Islet precursor cell (in vitro differentiated cells): ENCODE data around the gene VTCN1.

Source experiments
- DNase-seq: peaks from one replicate; pipeline ENCODE4 v3.0.0-alpha.2; 2018

VTCN1 gene

GRCh38 chr1:117205368-117205767, 5.4 kb downstream of the VTCN1 start:
- DNase-seq, result peak; percentile 73

- DNase-seq, result peak; percentile 77
Observed at GRCh38 chr1:117201808-117202207, 8.9 kb downstream of the VTCN1 start.

- no peak for DNase-seq
Observed at GRCh38 chr1:117198097-117198496, 12.6 kb downstream of the VTCN1 start.

GRCh38 chr1:117189726-117190125, 21.0 kb downstream of the VTCN1 start:
- DNase-seq, result no peak

GRCh38 chr1:117188816-117189437, 21.8 kb downstream of the VTCN1 start:
- no peak for DNase-seq

- no peak for DNase-seq
Observed at GRCh38 chr1:117188170-117188815, 22.4 kb downstream of the VTCN1 start.

- no peak for DNase-seq
Observed at GRCh38 chr1:117183112-117183511, 27.6 kb downstream of the VTCN1 start.

GRCh38 chr1:117182319-117182718, 28.4 kb downstream of the VTCN1 start:
- no peak for DNase-seq

- DNase-seq, result peak; percentile 92
Observed at GRCh38 chr1:117181630-117182041, 29.1 kb downstream of the VTCN1 start.

- DNase-seq, result peak; percentile 60
Observed at GRCh38 chr1:117180147-117180967, 30.4 kb downstream of the VTCN1 start.

GRCh38 chr1:117179471-117179870, 31.3 kb downstream of the VTCN1 start:
- DNase-seq, result no peak

- DNase-seq, result peak; percentile 56
Observed at GRCh38 chr1:117178756-117179155, 32.0 kb downstream of the VTCN1 start.

- DNase-seq, result no peak
Observed at GRCh38 chr1:117177376-117177775, 33.4 kb downstream of the VTCN1 start.

GRCh38 chr1:117176579-117176978, 34.1 kb downstream of the VTCN1 start:
- DNase-seq, result no peak

GRCh38 chr1:117174851-117175250, 35.9 kb downstream of the VTCN1 start:
- DNase-seq, result peak; percentile 69

GRCh38 chr1:117173691-117174090, 37.0 kb downstream of the VTCN1 start:
- no peak for DNase-seq

GRCh38 chr1:117173006-117173405, 37.7 kb downstream of the VTCN1 start:
- no peak for DNase-seq

- DNase-seq, result peak; percentile 75
Observed at GRCh38 chr1:117171900-117172511, 38.7 kb downstream of the VTCN1 start.

- DNase-seq, result no peak
Observed at GRCh38 chr1:117169871-117170596, 40.7 kb downstream of the VTCN1 start.

GRCh38 chr1:117167402-117167801, 43.3 kb downstream of the VTCN1 start:
- no peak for DNase-seq

- no peak for DNase-seq
Observed at GRCh38 chr1:117166076-117166475, 44.7 kb downstream of the VTCN1 start.

- DNase-seq, result no peak
Observed at GRCh38 chr1:117164209-117164608, 46.5 kb downstream of the VTCN1 start.

GRCh38 chr1:117162816-117163215, 47.9 kb downstream of the VTCN1 start:
- DNase-seq, result peak; percentile 60
